GM12872 (cell line): ENCODE data around the gene GRIK2.

ENCODE experiments used
- CTCF ChIP-seq: IDR thresholded peaks from 3 replicates; pipeline ENCODE4 v1.5.1; 2011; ENCODE audit warnings: low read depth, mild to moderate bottlenecking, low read length, moderate library complexity; ENCODE audit not compliant: insufficient read depth

GRIK2 gene

GRCh38 chr6:101572627-101573026 lies 179.1 kb downstream of the GRIK2 start:
- TF ChIP-seq CTCF, result no peak

GRCh38 chr6:101577091-101577490 lies 183.6 kb downstream of the GRIK2 start:
- TF ChIP-seq CTCF, result no peak

- no peak for TF ChIP-seq CTCF
These were observed 184.8 kb downstream of the GRIK2 start for GRCh38 chr6:101578306-101578705.

- no peak for TF ChIP-seq CTCF
These were observed 189.3 kb downstream of the GRIK2 start for GRCh38 chr6:101582792-101583191.

- no peak for TF ChIP-seq CTCF
These were observed 192.0 kb downstream of the GRIK2 start for GRCh38 chr6:101585501-101585900.

- TF ChIP-seq CTCF, result no peak
These were observed 194.8 kb downstream of the GRIK2 start for GRCh38 chr6:101588343-101588742.

- TF ChIP-seq CTCF, result no peak
These were observed 201.8 kb downstream of the GRIK2 start for GRCh38 chr6:101595276-101595675.

GRCh38 chr6:101597693-101598092 lies 204.2 kb downstream of the GRIK2 start:
- no peak for TF ChIP-seq CTCF
